AG09319 (cell line): Measurements from ENCODE around the gene ATP9A.
"Not testable (repeated sequence)": the region's sequence is repeated elsewhere in the genome, so short reads cannot be mapped to it uniquely, and the experiment has no call there.

ENCODE experiments used
- DNase-seq: peaks from one replicate; pipeline ENCODE4 v3.0.0-alpha.2; 2010; ENCODE audit warnings: low read depth; ENCODE audit errors: extremely low read depth
- TF ChIP-seq, protein P1 (sequence below): IDR thresholded peaks from 2 replicates; pipeline ENCODE4 v1.5.1; 2011; ENCODE audit warnings: low read depth, mild to moderate bottlenecking, inconsistent platforms, low read length, moderate library complexity

The ATP9A gene

DNA sequence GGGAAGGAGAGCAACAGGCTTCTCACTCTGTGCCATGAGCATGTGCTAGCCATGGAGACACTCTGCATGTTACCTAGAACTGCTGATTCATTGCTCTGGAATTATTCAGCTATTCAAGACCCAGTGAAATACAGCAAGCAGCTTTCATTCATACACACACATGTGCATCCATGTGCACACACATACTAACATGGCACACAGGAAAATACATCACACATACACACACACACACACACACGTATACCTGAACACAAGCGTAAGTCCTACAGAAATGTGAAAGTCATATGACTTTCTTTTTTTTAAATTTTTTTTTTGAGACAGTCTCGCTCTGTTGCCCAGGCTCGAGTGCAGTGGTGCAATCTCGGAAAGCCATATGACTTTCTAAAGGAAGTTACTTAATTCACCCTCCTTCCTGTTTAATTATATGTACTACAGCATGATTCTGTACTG, 117.5 kb downstream of the ATP9A start:
- TF ChIP-seq, protein P1, sequence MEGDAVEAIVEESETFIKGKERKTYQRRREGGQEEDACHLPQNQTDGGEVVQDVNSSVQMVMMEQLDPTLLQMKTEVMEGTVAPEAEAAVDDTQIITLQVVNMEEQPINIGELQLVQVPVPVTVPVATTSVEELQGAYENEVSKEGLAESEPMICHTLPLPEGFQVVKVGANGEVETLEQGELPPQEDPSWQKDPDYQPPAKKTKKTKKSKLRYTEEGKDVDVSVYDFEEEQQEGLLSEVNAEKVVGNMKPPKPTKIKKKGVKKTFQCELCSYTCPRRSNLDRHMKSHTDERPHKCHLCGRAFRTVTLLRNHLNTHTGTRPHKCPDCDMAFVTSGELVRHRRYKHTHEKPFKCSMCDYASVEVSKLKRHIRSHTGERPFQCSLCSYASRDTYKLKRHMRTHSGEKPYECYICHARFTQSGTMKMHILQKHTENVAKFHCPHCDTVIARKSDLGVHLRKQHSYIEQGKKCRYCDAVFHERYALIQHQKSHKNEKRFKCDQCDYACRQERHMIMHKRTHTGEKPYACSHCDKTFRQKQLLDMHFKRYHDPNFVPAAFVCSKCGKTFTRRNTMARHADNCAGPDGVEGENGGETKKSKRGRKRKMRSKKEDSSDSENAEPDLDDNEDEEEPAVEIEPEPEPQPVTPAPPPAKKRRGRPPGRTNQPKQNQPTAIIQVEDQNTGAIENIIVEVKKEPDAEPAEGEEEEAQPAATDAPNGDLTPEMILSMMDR, result no peak
- no peak for DNase-seq

DNA sequence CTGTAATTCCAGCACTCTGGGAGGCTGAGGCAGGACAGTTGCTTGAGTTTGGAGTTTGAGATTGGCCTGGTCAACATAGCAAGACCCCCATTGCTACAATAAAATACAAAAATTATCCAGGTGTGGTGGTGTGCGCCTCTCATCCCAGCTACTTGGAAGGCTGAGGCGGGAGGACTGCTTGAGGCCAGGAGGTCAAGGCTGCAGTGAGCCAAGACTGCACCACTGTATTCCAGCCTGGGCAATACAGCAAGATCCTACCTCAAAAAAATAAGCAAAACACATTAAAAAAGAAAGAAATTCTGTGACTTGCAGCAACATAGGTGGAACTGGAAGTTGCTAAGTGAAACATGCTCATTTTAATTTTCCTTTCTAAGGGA, 119.6 kb downstream of the ATP9A start:
- no peak for DNase-seq
- TF ChIP-seq, protein P1, result no peak

DNA sequence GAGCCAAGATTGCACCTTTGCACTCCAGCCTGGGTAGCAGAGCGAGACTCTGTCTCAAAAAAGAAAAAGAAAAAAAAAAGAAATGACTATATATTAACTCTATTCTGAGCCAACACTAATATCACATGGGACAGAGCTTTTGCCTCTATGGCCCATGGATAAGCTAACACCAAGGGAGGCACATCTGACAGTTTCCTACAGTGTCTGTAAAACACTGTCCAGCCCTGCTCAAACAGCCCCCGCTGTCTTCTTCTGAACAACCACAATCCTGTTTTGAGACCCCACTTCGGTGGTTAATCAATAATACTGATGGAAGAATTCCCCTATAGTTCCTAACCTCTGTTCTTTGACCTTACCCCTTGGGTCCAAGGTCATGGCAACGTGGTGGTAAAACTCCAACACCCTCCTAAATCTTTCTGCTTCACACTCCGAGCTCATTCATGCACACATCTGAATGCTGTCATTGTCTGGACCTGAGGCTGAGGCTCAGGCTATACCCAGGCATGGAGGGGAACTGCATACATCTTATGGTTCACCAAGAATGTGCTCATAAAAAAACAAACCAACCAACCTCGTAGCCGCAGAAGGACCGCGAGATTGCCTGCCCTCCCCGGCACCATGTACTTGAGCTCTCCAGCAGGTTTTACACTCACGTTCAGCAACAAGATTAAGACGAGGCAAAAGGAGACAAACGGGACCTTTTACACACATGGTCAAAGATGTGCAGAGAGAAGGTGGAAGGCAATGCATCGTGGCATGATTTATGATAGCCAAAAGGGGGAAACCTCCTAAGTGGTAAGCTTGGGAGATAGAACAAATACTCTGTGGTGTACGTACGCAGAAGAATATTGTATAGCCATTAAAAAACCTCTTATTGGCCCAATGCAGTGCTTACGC, 120.3 kb downstream of the ATP9A start:
- no peak for DNase-seq
- TF ChIP-seq, protein P1, result no peak

DNA sequence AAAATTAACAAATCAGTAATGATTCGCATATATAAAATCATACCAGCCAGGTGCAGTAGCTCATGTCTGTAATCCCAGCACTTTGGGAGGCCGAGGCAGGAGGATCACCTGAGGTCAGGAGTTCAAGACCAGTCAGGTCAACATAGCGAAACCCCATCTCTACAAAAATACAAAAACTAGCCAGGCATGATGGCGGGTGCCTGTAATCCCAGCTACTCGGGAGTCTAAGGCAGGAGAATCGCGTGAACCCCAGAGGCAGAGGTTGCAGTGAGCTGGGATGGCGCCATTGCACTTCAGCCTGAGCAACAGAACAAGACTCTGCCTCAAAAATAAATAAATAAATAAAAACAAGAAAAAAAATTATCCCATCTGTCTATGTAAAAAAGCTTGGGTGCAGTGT, 124.4 kb downstream of the ATP9A start:
- not testable (repeated sequence) for DNase-seq

DNA sequence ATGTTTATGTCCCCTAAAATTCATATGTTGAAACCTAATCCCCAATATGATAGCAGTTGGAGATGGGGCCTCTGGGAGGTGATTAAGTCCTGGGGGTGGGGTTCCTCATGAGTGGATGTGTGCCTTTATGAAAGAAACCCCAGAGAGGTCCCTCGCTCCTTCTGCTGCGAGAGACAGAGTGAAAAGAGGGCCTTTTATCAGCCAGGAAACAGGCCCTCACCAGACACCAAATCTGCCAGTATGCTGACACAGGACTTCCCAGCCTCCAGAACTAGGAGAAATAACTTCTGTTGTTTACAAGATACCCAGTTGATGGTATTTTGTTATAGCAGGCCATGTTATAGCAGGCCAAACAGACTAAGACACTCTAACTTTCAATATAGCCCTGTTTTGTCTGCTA, 124.8 kb downstream of the ATP9A start:
- TF ChIP-seq, protein P1, result no peak
- DNase-seq, result no peak

DNA sequence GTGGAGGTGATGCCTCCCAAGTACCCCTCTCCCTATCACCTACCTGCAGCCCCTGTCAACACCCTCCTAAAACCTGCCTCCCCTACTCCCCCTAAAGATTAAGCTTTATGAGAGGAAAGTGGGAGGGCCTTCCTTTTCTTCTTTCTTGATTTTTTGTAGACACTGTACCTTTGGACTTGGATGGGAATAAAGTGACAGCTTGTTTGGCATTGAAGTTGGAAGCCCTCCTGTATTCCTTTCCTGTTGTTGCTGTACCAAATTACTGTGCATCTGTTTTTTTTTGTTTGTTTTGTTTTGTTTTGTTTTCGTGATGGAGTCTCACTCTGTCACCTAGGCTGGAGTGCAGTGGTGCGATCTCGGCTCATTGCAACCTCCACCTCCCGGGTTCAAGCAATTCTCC, 126.3 kb downstream of the ATP9A start:
- TF ChIP-seq, protein P1, result no peak
- DNase-seq, result no peak

DNA sequence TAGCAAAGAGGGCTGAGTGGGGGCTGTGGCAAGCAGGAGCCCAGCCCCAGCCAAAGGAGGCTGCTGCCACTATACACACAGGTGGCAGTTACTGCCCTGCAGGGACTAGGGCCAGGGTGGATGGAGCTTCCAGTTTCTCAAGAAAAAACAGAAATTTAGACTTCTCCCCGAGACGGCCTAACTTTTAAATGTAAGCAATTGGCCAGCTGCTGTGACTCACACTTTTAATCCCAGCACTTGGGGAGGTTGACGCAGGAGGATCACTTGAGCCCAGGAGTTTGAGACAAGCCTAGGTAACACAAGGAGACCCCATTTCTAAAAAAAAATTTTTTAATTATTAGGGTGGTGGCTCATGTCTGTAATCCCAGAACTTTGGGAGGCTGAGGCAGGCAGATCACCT, 127.4 kb downstream of the ATP9A start:
- no peak for DNase-seq
- TF ChIP-seq, protein P1, result no peak
